GM12865 (cell line): ENCODE results near the gene PLAC8L1.
"Not testable (repeated sequence)": the region's sequence is repeated elsewhere in the genome, so short reads cannot be mapped to it uniquely, and the experiment has no call there.

ENCODE experiments used
- DNase-seq: peaks from one replicate; pipeline ENCODE4 v3.0.0; 2010; ENCODE audit warnings: low read depth
- H3K4me3 ChIP-seq: 2 replicates; pipeline ENCODE4 v1.5.1; 2011; ENCODE audit warnings: mild to moderate bottlenecking, low read depth, low read length, control low read depth
- CTCF ChIP-seq: IDR thresholded peaks from 2 replicates; pipeline ENCODE4 v1.5.1; 2011; ENCODE audit warnings: low read length, control low read depth, low read depth, inconsistent platforms; ENCODE audit not compliant: insufficient read depth; ENCODE audit errors: missing control alignments

PLAC8L1 gene

GRCh38 chr5:146105477-146105876, at the start of gene PLAC8L1:
Gene PLAC8L1 (minus strand): TSS chr5:146105577. CDS start chr5:146104311, 1,266 bp downstream.
- no peak for DNase-seq
- TF ChIP-seq CTCF, result no peak
- no peak within 1 kb of the TSS for H3K4me3 ChIP-seq

GRCh38 chr5:146151970-146152369, 46.6 kb upstream of the PLAC8L1 start:
- H3K4me3 ChIP-seq, result no peak overlapping the region
- TF ChIP-seq CTCF, result no peak
- DNase-seq, result no peak

DNA sequence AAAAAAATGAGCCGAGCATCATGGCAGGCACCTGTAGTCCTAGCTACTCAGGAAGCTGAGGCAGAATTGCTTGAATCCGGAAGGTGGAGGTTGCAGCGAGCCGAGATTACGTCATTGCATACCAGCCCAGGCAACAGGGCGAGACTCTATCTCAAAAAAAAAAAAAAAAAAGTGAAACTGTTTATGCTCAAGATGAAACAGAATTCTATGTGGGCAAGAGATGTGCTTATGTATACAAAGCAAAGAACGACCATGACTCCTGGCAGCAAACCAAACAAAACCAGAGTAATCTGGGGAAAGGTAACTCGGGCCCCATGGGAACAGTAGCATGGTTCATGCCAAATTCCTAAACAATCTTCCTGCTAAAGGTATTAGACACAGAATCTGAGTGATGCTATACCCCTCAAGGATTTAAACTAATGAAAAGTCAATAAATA, 32.6 kb upstream of the PLAC8L1 start:
- H3K4me3 ChIP-seq, result no peak overlapping the region
- no peak for DNase-seq

DNA sequence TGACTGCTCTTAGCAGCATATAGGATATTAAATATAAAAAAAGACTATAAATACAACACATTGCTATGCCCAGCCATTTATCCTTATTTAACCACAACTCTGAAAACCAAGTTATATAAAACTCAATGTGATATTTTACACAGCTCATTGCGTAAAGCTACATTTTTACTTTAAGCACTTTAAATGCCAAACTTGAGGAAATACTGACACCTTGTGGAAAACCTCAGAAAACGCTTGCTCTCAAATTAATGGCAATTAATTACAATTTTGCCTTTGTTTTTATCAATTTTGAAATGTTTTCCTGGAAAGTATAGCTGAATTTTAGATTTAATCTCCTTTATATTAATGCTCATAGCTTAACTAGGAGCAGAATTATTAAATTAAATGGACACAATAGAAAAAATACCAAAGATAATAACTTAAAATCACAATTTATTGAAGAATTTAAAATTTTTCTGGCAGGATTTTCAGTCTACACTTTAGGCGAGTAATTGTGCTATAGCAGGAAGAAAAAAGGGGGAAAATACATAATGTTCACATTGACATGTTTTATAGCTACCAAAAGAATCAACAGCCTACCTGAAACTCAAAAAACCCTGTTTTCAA, 25.2 kb upstream of the PLAC8L1 start:
- TF ChIP-seq CTCF, result peak; percentile 38
- no peak overlapping the region for H3K4me3 ChIP-seq
- peak; percentile 22 for DNase-seq

More for the DNA sequence above, 32.6 kb upstream of the PLAC8L1 start:
- TF ChIP-seq CTCF, result no peak

DNA sequence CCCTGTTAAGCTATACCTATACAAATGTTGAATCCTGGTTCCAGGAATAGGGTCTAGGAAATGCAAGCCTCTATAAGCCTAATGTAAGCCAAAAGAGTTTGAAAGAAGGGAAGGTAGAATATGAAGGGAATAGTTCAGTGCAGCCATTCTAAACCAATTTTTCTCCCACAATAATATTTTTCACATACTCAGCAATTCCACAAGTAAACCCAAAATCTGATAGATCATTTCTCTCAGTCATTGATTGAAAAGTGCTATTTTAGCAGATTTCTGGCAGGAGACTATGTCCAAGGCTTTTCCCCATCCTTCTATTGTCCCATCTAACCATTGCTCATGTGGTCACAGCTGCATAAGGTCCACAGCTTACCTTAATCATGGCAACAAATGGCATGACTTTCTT, 20.7 kb upstream of the PLAC8L1 start:
- no peak for DNase-seq
- no peak overlapping the region for H3K4me3 ChIP-seq
- TF ChIP-seq CTCF, result no peak

GRCh38 chr5:146124580-146124979, 19.2 kb upstream of the PLAC8L1 start:
- no peak for DNase-seq
- TF ChIP-seq CTCF, result no peak
- no peak overlapping the region for H3K4me3 ChIP-seq

- DNase-seq, H3K4me3 ChIP-seq: not testable (repeated sequence)
Measured at GRCh38 chr5:146121451-146121850, 16.1 kb upstream of the PLAC8L1 start.

GRCh38 chr5:146118322-146118721, 12.9 kb upstream of the PLAC8L1 start:
- H3K4me3 ChIP-seq, result no peak overlapping the region
- no peak for DNase-seq
- no peak for TF ChIP-seq CTCF

GRCh38 chr5:146117216-146117615, 11.8 kb upstream of the PLAC8L1 start:
- DNase-seq, H3K4me3 ChIP-seq: not testable (repeated sequence)
